ENCODE results near the gene RASD1.

Gene RASD1

GRCh38 chr17:17506181-17506741 is 10.1 kb upstream of the RASD1 start:
- FAIRE-seq, result no peak
- DNase-seq (ENCODE audit: insufficient read length, low spot score), result no peak
- TF ChIP-seq POU2F2 (IDR thresholded peaks at IDR 0.05; ENCODE audit: low read depth, low read length) (no peak), TAF1 (IDR thresholded peaks at IDR 0.05; ENCODE audit: low read depth, low read length) (no peak), PAX5 (IDR thresholded peaks at IDR 0.05; ENCODE audit: insufficient read depth, low read length, severe bottlenecking) (no peak), POLR2A (IDR thresholded peaks at IDR 0.05; ENCODE audit: low read depth, low read length) (no peak), POLR2AphosphoS5 (IDR thresholded peaks at IDR 0.05; ENCODE audit: low read depth, low read length) (no peak), SPI1 (IDR thresholded peaks at IDR 0.05; ENCODE audit: low read depth, low read length) (no peak)

DNA sequence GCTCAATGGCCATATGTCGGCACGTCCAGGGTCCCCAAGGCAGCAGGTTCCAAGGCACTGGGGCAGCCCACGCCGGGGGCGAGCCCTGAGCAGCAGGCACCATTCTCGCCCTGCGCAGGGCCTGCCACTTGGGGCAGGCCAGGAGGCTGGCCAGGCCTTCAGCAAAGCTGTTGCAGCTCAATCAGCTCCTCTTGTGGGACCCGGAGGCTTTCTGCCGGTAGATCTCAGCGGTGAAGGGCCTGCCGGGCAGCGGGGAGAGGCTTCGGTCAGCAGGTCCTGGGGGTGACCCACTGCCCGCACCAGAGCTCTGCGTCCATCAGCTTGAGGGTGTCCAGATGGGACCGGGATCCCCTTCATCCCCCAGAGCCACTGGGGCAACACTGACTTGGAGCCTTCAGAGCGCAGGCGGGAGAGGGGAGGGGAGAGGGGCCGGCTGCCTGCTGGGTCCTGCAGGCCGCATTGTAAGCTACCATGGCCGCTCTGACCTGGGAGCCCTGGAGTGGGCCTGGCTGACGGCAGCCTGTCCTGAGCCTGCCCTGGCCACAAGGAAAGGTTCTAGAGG is 9.5 kb upstream of the RASD1 start:
- TF ChIP-seq POU2F2 (IDR thresholded peaks at IDR 0.05; ENCODE audit: low read depth, low read length) (no peak), POLR2A (IDR thresholded peaks at IDR 0.05; ENCODE audit: low read depth, low read length) (no peak)
- FAIRE-seq (no peak), DNase-seq (ENCODE audit: insufficient read length, low spot score) (no peak)

GRCh38 chr17:17505151-17505550 is 9.0 kb upstream of the RASD1 start:
- no peak for TF ChIP-seq TAF1 (IDR thresholded peaks at IDR 0.05; ENCODE audit: low read depth, low read length)
- no peak for TF ChIP-seq POLR2AphosphoS5 (IDR thresholded peaks at IDR 0.05; ENCODE audit: low read depth, low read length)
- no peak for TF ChIP-seq SPI1 (IDR thresholded peaks at IDR 0.05; ENCODE audit: low read depth, low read length)
- no peak for TF ChIP-seq POLR2A (IDR thresholded peaks at IDR 0.05; ENCODE audit: low read depth, low read length)
- TF ChIP-seq PAX5 (IDR thresholded peaks at IDR 0.05; ENCODE audit: insufficient read depth, low read length, severe bottlenecking), result no peak
- TF ChIP-seq POU2F2 (IDR thresholded peaks at IDR 0.05; ENCODE audit: low read depth, low read length), result no peak
- no peak for DNase-seq (ENCODE audit: insufficient read length, low spot score)
- no peak for FAIRE-seq

DNA sequence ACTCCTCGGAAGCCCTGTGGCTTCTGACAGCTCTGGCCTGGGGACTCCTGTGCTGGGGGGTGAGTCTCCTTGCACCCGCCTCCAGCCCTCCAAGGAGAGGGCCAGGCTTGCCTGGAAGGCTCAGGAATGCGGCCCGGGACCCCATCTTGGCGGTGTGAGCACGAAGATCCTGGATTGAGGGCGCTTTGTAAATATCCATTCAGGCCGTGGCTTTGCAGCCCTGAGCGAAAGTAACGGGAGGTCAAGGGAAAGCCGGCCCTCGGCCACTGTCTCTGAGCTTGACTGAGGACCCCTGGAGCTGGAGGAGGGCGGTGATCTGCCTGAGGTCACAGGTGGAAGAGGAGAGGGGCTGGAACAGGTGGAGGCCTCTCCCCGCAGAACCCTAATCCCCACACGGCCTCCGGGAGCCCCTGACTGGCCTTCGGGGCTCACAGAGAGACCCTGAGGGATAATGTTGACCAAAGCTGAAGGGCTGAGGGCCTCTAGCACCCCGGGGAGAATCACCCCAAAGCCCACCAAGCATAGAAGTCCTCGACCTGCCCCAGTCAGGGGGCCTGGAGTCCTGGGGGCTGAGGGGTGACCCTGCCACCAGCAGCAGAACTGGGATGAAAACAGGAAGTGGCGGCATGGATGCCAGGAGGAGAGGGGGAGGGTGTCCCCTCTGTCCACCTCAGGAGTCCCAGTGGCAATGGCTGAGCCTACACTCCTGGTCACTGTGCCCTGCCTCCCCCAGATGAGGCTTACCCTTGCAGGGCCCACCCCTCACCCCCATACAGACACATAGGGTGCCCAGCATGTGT is 8.3 kb upstream of the RASD1 start:
- TF ChIP-seq TAF1 (IDR thresholded peaks at IDR 0.05; ENCODE audit: low read depth, low read length), result no peak
- TF ChIP-seq SPI1 (IDR thresholded peaks at IDR 0.05; ENCODE audit: low read depth, low read length), result peak; percentile 39; the same call in 1 of the 2 replicates
- no peak for TF ChIP-seq POLR2A (IDR thresholded peaks at IDR 0.05; ENCODE audit: low read depth, low read length)
- no peak for TF ChIP-seq POU2F2 (IDR thresholded peaks at IDR 0.05; ENCODE audit: low read depth, low read length)
- no peak for TF ChIP-seq PAX5 (IDR thresholded peaks at IDR 0.05; ENCODE audit: insufficient read depth, low read length, severe bottlenecking)
- TF ChIP-seq POLR2AphosphoS5 (IDR thresholded peaks at IDR 0.05; ENCODE audit: low read depth, low read length), result no peak
- no peak for DNase-seq (ENCODE audit: insufficient read length, low spot score)
- FAIRE-seq, result no peak

DNA sequence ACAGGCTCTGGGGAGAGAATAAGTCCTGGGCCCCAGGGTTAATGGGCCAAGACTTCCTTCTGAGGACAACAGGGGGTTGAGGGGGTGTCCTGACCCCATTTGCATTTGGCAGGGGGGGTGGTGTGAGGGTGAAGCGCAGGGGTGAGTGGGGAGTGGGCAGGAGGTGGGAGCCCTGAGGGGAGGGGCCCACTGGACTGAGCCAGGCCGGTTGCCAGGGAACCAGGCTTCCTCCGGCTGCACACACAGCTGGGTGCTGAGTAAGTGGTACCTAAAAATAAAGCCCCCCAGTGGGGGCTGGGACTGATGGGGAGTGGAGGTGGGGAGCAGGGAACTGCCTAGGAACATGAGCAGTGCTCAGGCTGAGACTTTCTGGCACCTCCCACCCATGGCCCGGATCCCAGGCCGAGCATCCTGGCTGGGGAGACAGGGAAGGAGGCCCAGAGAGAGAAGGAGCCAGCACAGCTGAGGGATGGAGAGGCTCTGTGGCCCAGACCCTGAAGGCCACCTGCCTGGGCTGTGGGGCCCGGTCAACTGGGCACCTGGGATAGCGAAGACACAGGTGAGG is 7.5 kb upstream of the RASD1 start:
- DNase-seq (ENCODE audit: insufficient read length, low spot score) (no peak), FAIRE-seq (no peak)
- no peak for TF ChIP-seq SPI1 (IDR thresholded peaks at IDR 0.05; ENCODE audit: low read depth, low read length)
- TF ChIP-seq POLR2A (IDR thresholded peaks at IDR 0.05; ENCODE audit: low read depth, low read length), result no peak
- TF ChIP-seq POLR2AphosphoS5 (IDR thresholded peaks at IDR 0.05; ENCODE audit: low read depth, low read length), result no peak
- TF ChIP-seq POU2F2 (IDR thresholded peaks at IDR 0.05; ENCODE audit: low read depth, low read length), result no peak
- no peak for TF ChIP-seq PAX5 (IDR thresholded peaks at IDR 0.05; ENCODE audit: insufficient read depth, low read length, severe bottlenecking)
- TF ChIP-seq TAF1 (IDR thresholded peaks at IDR 0.05; ENCODE audit: low read depth, low read length), result no peak

DNA sequence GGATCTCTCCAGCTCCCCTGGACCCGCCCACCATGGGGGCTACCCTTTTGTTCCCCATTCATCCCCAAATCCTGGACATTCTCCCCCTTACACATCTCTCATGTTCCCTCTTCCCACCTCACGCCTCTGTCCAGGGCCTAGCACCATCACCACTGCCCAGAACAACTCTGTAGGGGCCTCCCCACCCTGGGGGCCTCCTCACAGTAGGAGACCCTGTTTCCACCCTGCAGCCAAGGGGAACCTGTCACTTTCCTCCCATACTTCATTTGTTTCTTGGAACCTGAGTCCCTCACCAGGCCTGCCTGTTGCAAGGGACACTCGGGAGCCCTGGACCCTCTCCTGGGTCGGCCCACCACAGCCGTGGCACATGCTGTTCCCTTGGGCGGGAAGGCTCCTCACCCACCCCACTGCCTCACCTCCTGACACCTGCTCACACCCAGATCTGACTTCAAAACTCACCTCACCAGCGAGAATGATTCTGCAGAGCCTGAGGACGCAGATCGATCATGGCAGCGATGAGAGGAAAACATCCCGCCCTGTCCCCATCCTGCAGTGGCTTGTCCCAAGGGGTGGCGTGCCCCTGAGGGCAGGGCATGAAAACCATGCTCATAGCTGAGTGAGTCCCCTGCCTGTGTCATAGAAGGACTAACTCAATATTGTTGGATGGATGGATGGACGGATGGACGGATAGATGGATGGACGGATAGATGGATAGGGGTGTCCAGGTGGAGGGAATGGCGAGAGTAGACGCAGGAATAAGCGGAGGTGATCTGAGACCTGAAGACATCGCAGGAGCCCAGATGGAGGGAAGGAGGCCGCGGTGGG is 6.8 kb upstream of the RASD1 start:
- no peak for DNase-seq (ENCODE audit: insufficient read length, low spot score)
- no peak for FAIRE-seq
- TF ChIP-seq PAX5 (IDR thresholded peaks at IDR 0.05; ENCODE audit: insufficient read depth, low read length, severe bottlenecking) (no peak), POU2F2 (IDR thresholded peaks at IDR 0.05; ENCODE audit: low read depth, low read length) (no peak), POLR2A (IDR thresholded peaks at IDR 0.05; ENCODE audit: low read depth, low read length) (no peak)

DNA sequence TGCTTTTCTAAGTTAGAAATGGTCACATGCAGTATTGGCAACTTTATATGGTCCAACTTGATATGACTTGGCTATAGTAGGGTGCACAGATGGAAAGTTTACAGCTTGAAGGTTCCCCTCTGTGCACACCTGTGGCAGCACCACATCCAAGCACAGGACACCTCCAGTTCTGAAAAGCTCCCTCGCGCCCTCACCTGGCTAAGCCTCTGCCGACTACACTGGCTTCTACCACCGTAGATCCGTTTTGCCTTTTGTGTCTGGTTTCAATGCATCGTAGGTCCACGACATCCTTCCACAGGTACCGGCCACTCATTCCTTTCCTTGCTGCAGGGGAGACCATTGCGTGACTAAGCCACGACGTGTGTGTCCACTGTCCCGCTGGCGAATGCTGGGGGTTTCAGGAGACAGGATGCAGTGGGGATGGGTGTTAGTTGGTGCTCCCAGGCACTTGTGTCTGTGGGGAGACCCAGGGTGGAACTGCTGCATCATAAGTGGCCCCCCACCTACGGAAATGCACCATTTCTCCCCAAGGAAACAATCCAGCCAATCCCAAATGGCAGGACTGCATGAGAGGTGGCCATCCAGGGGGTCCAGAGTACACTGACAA is 4.9 kb upstream of the RASD1 start:
- TF ChIP-seq TAF1 (IDR thresholded peaks at IDR 0.05; ENCODE audit: low read depth, low read length), result no peak
- no peak for TF ChIP-seq PAX5 (IDR thresholded peaks at IDR 0.05; ENCODE audit: insufficient read depth, low read length, severe bottlenecking)
- TF ChIP-seq POU2F2 (IDR thresholded peaks at IDR 0.05; ENCODE audit: low read depth, low read length), result no peak
- TF ChIP-seq POLR2A (IDR thresholded peaks at IDR 0.05; ENCODE audit: low read depth, low read length), result no peak
- TF ChIP-seq SPI1 (IDR thresholded peaks at IDR 0.05; ENCODE audit: low read depth, low read length), result no peak
- no peak for TF ChIP-seq POLR2AphosphoS5 (IDR thresholded peaks at IDR 0.05; ENCODE audit: low read depth, low read length)
- no peak for DNase-seq (ENCODE audit: insufficient read length, low spot score)
- no peak for FAIRE-seq

GRCh38 chr17:17499402-17500145 is 3.4 kb upstream of the RASD1 start:
- TF ChIP-seq TAF1 (IDR thresholded peaks at IDR 0.05; ENCODE audit: low read depth, low read length) (no peak), POLR2A (IDR thresholded peaks at IDR 0.05; ENCODE audit: low read depth, low read length) (no peak), SPI1 (IDR thresholded peaks at IDR 0.05; ENCODE audit: low read depth, low read length) (no peak), POLR2AphosphoS5 (IDR thresholded peaks at IDR 0.05; ENCODE audit: low read depth, low read length) (no peak), POU2F2 (IDR thresholded peaks at IDR 0.05; ENCODE audit: low read depth, low read length) (no peak), PAX5 (IDR thresholded peaks at IDR 0.05; ENCODE audit: insufficient read depth, low read length, severe bottlenecking) (no peak)
- FAIRE-seq, result no peak
- DNase-seq (ENCODE audit: insufficient read length, low spot score), result no peak

All from GM12891 (cell line).